Measurements from ENCODE around the gene ATG14. TPM values are rescaled to one million over a fixed set of nuclear protein-coding genes. Genes with fewer than 3 reads are reported as not detected.

ATG14 gene
- total and polyA plus RNA-seq, 2 of the 13 experiments (the other 11 are each of a cell fraction or from before 2014, with no cell fraction given): 7.2 to 9.1 TPM

DNA sequence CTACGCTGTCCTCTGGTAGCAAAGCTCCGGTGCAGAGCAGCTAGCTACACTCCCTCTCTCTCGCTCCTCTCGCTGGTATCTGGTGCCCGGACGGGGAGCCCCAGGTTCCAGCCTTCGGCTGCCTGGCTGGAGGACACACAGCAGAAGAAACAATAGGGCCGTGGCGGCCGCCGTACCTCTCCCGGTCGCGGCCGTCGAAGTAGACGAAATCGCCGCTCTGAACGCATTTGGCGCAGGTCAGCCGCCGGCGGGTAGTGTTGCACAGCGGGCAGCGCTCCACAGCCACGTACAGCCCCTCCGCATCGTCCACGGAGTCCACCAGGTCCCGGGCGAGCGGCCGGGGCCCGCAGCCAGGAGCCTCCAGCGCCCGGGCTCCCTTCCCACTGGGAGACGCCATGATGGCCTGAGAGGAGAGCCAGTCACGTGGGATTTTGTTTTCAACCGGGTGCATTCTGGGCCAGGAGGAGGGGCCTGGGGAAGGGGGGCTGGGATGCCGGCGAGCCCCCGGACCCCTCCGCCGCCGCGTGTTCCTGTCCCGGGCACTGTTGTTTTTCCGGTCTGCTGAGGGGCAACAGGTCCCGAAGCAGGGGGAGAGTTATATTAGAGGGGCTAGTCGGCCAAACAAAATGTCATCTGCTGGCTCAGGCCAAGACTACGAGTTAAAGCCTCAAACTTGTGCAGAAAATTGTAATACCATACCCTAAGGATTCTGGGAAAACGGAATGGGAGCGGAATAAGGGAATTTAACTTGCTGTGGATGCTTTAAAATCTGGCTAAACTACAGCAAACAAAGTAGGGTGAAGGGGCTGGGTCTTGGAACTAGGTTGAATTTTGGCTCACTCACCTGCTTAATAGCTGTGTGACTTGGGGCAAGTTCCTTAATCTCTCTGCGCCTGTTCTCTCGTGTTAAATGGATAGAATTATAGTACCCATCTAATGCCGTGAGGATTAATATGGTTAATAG lies at the start of gene ATG14 (continued):
- TF ChIP-seq, protein P1, sequence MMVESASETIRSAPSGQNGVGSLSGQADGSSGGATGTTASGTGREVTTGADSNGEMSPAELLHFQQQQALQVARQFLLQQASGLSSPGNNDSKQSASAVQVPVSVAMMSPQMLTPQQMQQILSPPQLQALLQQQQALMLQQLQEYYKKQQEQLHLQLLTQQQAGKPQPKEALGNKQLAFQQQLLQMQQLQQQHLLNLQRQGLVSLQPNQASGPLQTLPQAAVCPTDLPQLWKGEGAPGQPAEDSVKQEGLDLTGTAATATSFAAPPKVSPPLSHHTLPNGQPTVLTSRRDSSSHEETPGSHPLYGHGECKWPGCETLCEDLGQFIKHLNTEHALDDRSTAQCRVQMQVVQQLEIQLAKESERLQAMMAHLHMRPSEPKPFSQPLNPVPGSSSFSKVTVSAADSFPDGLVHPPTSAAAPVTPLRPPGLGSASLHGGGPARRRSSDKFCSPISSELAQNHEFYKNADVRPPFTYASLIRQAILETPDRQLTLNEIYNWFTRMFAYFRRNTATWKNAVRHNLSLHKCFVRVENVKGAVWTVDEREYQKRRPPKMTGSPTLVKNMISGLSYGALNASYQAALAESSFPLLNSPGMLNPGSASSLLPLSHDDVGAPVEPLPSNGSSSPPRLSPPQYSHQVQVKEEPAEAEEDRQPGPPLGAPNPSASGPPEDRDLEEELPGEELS (CRISPR knock-in tag; IDR thresholded peaks at IDR 0.05): peak; percentile 66
- TF ChIP-seq ZNF841 (CRISPR knock-in tag; IDR thresholded peaks at IDR 0.05; ENCODE audit: borderline replicate concordance) (no peak), HNRNPUL1 (IDR thresholded peaks at IDR 0.05; ENCODE audit: low read depth, low read length) (no peak), ZFP82 (CRISPR knock-in tag; IDR thresholded peaks at IDR 0.05; ENCODE audit: borderline replicate concordance) (no peak; the same call in none of the 2 replicates), SP140L (CRISPR knock-in tag; IDR thresholded peaks at IDR 0.05; ENCODE audit: borderline replicate concordance) (no peak), ZNF557 (CRISPR knock-in tag; IDR thresholded peaks at IDR 0.05) (no peak), SOX6 (IDR thresholded peaks at IDR 0.05) (no peak), SOX6 (CRISPR knock-in tag; IDR thresholded peaks at IDR 0.05) (peak; percentile 56), PAWR (CRISPR knock-in tag; IDR thresholded peaks at IDR 0.05; ENCODE audit: borderline replicate concordance) (no peak), ISL2 (CRISPR knock-in tag; IDR thresholded peaks at IDR 0.05) (no peak; the same call in none of the 2 replicates), TOE1 (CRISPR knock-in tag; IDR thresholded peaks at IDR 0.05) (no peak), SUZ12 (IDR thresholded peaks at IDR 0.05; ENCODE audit: low read depth, low read length) (peak; percentile 44; the same call in 1 of the 2 replicates), ZNF678 (CRISPR knock-in tag; IDR thresholded peaks at IDR 0.05) (peak; percentile 61; the same call in 1 of the 2 replicates), POGZ (CRISPR knock-in tag; IDR thresholded peaks at IDR 0.05) (peak; percentile 85)
- TF ChIP-seq, protein P2, sequence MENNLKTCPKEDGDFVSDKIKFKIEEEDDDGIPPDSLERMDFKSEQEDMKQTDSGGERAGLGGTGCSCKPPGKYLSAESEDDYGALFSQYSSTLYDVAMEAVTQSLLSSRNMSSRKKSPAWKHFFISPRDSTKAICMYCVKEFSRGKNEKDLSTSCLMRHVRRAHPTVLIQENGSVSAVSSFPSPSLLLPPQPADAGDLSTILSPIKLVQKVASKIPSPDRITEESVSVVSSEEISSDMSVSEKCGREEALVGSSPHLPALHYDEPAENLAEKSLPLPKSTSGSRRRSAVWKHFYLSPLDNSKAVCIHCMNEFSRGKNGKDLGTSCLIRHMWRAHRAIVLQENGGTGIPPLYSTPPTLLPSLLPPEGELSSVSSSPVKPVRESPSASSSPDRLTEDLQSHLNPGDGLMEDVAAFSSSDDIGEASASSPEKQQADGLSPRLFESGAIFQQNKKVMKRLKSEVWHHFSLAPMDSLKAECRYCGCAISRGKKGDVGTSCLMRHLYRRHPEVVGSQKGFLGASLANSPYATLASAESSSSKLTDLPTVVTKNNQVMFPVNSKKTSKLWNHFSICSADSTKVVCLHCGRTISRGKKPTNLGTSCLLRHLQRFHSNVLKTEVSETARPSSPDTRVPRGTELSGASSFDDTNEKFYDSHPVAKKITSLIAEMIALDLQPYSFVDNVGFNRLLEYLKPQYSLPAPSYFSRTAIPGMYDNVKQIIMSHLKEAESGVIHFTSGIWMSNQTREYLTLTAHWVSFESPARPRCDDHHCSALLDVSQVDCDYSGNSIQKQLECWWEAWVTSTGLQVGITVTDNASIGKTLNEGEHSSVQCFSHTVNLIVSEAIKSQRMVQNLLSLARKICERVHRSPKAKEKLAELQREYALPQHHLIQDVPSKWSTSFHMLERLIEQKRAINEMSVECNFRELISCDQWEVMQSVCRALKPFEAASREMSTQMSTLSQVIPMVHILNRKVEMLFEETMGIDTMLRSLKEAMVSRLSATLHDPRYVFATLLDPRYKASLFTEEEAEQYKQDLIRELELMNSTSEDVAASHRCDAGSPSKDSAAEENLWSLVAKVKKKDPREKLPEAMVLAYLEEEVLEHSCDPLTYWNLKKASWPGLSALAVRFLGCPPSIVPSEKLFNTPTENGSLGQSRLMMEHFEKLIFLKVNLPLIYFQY (CRISPR knock-in tag; IDR thresholded peaks at IDR 0.05; ENCODE audit: borderline replicate concordance): no peak
- TF ChIP-seq, protein P3, sequence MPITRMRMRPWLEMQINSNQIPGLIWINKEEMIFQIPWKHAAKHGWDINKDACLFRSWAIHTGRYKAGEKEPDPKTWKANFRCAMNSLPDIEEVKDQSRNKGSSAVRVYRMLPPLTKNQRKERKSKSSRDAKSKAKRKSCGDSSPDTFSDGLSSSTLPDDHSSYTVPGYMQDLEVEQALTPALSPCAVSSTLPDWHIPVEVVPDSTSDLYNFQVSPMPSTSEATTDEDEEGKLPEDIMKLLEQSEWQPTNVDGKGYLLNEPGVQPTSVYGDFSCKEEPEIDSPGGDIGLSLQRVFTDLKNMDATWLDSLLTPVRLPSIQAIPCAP (CRISPR knock-in tag; IDR thresholded peaks at IDR 0.05; ENCODE audit: low read depth): no peak
- TF ChIP-seq, protein P4, sequence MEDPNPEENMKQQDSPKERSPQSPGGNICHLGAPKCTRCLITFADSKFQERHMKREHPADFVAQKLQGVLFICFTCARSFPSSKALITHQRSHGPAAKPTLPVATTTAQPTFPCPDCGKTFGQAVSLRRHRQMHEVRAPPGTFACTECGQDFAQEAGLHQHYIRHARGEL (CRISPR knock-in tag; IDR thresholded peaks at IDR 0.05): no peak
- TF ChIP-seq, protein P5, sequence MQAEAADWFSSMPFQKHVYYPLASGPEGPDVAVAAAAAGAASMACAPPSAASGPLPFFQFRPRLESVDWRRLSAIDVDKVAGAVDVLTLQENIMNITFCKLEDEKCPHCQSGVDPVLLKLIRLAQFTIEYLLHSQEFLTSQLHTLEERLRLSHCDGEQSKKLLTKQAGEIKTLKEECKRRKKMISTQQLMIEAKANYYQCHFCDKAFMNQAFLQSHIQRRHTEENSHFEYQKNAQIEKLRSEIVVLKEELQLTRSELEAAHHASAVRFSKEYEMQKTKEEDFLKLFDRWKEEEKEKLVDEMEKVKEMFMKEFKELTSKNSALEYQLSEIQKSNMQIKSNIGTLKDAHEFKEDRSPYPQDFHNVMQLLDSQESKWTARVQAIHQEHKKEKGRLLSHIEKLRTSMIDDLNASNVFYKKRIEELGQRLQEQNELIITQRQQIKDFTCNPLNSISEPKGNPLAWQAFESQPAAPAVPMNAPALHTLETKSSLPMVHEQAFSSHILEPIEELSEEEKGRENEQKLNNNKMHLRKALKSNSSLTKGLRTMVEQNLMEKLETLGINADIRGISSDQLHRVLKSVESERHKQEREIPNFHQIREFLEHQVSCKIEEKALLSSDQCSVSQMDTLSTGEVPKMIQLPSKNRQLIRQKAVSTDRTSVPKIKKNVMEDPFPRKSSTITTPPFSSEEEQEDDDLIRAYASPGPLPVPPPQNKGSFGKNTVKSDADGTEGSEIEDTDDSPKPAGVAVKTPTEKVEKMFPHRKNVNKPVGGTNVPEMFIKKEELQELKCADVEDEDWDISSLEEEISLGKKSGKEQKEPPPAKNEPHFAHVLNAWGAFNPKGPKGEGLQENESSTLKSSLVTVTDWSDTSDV (CRISPR knock-in tag; IDR thresholded peaks at IDR 0.05): 0 out of 2 replicates have a peak, but pooled peaks have one; percentile 61

Measured in HepG2 (cell line).